Measurements from ENCODE around the gene HOXA11. TPM values are rescaled to one million over a fixed set of nuclear protein-coding genes. Genes with fewer than 3 reads are reported as not detected.

HOXA11 gene
- total and polyA plus RNA-seq, 10 of the 15 experiments (the other 5 are each of a cell fraction or from before 2014, with no cell fraction given), result not detected

DNA sequence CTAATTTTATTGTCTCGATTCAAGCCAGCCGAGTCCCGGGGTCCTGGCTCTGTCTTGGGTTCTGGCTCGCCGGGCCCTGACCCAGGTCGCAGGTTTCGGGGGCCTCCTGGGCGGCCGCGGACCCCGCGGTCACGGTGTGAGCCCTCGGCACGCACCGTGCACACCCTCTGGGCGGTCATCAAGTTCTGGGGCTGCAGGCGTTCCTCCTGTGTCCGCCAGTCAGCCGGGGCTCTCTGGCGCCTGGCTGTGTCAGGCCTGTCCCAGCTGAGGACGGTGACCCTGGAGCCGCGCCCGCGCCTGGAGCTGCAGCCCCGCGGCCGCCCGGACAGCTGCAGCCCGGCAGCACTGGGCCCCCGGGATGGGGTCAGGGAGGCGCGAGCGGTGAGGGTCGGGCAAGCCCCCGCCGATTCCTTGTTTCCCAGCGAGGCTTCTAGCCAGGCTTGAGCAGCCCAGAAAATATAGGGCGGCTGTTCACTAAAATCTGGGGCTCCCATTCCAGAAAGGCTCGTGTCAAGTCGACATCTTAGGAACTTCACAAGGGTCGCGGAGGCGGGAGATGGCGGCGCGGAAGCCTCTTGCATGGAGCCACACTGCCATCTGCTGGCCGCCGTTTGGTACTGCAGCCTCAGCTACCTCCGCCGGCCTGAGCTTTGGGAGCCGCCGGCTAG is 24.4 kb downstream of the HOXA11 start (continued):
- TF ChIP-seq, protein P1, sequence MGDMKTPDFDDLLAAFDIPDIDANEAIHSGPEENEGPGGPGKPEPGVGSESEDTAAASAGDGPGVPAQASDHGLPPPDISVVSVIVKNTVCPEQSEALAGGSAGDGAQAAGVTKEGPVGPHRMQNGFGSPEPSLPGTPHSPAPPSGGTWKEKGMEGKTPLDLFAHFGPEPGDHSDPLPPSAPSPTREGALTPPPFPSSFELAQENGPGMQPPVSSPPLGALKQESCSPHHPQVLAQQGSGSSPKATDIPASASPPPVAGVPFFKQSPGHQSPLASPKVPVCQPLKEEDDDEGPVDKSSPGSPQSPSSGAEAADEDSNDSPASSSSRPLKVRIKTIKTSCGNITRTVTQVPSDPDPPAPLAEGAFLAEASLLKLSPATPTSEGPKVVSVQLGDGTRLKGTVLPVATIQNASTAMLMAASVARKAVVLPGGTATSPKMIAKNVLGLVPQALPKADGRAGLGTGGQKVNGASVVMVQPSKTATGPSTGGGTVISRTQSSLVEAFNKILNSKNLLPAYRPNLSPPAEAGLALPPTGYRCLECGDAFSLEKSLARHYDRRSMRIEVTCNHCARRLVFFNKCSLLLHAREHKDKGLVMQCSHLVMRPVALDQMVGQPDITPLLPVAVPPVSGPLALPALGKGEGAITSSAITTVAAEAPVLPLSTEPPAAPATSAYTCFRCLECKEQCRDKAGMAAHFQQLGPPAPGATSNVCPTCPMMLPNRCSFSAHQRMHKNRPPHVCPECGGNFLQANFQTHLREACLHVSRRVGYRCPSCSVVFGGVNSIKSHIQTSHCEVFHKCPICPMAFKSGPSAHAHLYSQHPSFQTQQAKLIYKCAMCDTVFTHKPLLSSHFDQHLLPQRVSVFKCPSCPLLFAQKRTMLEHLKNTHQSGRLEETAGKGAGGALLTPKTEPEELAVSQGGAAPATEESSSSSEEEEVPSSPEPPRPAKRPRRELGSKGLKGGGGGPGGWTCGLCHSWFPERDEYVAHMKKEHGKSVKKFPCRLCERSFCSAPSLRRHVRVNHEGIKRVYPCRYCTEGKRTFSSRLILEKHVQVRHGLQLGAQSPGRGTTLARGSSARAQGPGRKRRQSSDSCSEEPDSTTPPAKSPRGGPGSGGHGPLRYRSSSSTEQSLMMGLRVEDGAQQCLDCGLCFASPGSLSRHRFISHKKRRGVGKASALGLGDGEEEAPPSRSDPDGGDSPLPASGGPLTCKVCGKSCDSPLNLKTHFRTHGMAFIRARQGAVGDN (IDR thresholded peaks at IDR 0.05), result no peak
- TF ChIP-seq ZNF622 (IDR thresholded peaks at IDR 0.05), result no peak
- TF ChIP-seq GATAD2B (conservative IDR thresholded peaks at IDR 0.05; ENCODE audit: low read depth), result no peak
- TF ChIP-seq, protein P2, sequence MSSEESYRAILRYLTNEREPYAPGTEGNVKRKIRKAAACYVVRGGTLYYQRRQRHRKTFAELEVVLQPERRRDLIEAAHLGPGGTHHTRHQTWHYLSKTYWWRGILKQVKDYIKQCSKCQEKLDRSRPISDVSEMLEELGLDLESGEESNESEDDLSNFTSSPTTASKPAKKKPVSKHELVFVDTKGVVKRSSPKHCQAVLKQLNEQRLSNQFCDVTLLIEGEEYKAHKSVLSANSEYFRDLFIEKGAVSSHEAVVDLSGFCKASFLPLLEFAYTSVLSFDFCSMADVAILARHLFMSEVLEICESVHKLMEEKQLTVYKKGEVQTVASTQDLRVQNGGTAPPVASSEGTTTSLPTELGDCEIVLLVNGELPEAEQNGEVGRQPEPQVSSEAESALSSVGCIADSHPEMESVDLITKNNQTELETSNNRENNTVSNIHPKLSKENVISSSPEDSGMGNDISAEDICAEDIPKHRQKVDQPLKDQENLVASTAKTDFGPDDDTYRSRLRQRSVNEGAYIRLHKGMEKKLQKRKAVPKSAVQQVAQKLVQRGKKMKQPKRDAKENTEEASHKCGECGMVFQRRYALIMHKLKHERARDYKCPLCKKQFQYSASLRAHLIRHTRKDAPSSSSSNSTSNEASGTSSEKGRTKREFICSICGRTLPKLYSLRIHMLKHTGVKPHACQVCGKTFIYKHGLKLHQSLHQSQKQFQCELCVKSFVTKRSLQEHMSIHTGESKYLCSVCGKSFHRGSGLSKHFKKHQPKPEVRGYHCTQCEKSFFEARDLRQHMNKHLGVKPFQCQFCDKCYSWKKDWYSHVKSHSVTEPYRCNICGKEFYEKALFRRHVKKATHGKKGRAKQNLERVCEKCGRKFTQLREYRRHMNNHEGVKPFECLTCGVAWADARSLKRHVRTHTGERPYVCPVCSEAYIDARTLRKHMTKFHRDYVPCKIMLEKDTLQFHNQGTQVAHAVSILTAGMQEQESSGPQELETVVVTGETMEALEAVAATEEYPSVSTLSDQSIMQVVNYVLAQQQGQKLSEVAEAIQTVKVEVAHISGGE (CRISPR knock-in tag; IDR thresholded peaks at IDR 0.05), result no peak
- TF ChIP-seq TCF12 (IDR thresholded peaks at IDR 0.05; ENCODE audit: low read depth, low read length), result 0 out of 2 replicates have a peak, but pooled peaks have one; percentile 14
- TF ChIP-seq TARDBP (IDR thresholded peaks at IDR 0.05; ENCODE audit: borderline replicate concordance), result no peak
- TF ChIP-seq SMAD1 (IDR thresholded peaks at IDR 0.05; ENCODE audit: low read depth, partially characterized antibody), result no peak
- peak; percentile 61 for TF ChIP-seq PKNOX1 (IDR thresholded peaks at IDR 0.05)
- TF ChIP-seq ATF3 (IDR thresholded peaks at IDR 0.05; ENCODE audit: borderline replicate concordance, extremely low read depth, low read depth, low read length), result no peak
- peak; percentile 61 for TF ChIP-seq IKZF1 (conservative IDR thresholded peaks at IDR 0.05)
- TF ChIP-seq ASH2L (IDR thresholded peaks at IDR 0.05; ENCODE audit: borderline replicate concordance, low read depth), result no peak
- TF ChIP-seq HCFC1 (IDR thresholded peaks at IDR 0.05; ENCODE audit: low read length), result 0 out of 2 replicates have a peak, but pooled peaks have one; percentile 10
- TF ChIP-seq RAD51 (IDR thresholded peaks at IDR 0.05), result no peak
- no peak for TF ChIP-seq MTA2 (IDR thresholded peaks at IDR 0.05; ENCODE audit: low read depth)
- TF ChIP-seq, protein P3, sequence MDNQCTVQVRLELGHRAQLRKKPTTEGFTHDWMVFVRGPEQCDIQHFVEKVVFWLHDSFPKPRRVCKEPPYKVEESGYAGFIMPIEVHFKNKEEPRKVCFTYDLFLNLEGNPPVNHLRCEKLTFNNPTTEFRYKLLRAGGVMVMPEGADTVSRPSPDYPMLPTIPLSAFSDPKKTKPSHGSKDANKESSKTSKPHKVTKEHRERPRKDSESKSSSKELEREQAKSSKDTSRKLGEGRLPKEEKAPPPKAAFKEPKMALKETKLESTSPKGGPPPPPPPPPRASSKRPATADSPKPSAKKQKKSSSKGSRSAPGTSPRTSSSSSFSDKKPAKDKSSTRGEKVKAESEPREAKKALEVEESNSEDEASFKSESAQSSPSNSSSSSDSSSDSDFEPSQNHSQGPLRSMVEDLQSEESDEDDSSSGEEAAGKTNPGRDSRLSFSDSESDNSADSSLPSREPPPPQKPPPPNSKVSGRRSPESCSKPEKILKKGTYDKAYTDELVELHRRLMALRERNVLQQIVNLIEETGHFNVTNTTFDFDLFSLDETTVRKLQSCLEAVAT (IDR thresholded peaks at IDR 0.05), result no peak
